Measurements from ENCODE around the gene DYNLT3. TPM values are rescaled to one million over a fixed set of nuclear protein-coding genes. Genes with fewer than 3 reads are reported as not detected.

Gene DYNLT3
- total and polyA plus RNA-seq, 12 donors, result 10.2 to 27.6 (median 21.0) TPM

DNA sequence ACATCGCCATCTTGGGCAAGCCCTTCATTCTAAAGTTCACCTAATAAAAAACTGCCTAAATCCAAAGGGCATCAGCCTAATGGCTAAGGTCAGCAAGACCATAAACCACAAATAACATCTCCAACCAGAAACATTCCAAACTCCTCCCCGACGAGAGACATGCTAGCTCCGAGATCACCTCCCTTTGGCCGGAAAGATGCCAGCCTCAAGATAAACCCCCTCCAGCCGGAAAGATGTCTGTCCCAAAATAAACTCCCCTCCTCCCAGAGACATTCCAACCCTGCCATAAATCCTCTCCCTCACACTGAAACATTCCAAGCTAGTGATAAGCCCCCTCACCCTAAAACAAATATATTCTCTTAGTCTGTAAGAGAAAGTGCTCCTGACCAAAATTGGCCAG, 13.3 kb upstream of the DYNLT3 start:
- no peak for TF ChIP-seq CTCF (IDR thresholded peaks at IDR 0.05)

GRCh38 chrX:37854748-37855147, 7.4 kb upstream of the DYNLT3 start:
- no peak overlapping the region for H3K4me3 ChIP-seq
- no peaks in the 10 kb centered on the region for H3K36me3 ChIP-seq
- intact Hi-C loops (cut with DNase I), result no loop called here
- H3K4me1 ChIP-seq, result no peaks in the 10 kb centered on the region
- peaks cover 0 to 48% (median 0%) of the 10 kb centered on the region in 7 donors for H3K27me3 ChIP-seq
- WGBS, 2 donors, result 26 to 28% methylated on average over 2 of the region's 2 CpGs
- no peaks in the 10 kb centered on the region for H3K9me3 ChIP-seq
- no peak for TF ChIP-seq CTCF (IDR thresholded peaks at IDR 0.05)
- no peak overlapping the region for H3K27ac ChIP-seq
- no peak for DNase-seq
- no peak for ATAC-seq

More for the DNA sequence above, 13.3 kb upstream of the DYNLT3 start:
- 25 to 32% methylated on average over 6 of the region's 6 CpGs for WGBS, 2 donors
- no peaks in the 10 kb centered on the region for H3K36me3 ChIP-seq
- DNase-seq, result no peak
- H3K27ac ChIP-seq, result no peak overlapping the region
- H3K9me3 ChIP-seq, result no peaks in the 10 kb centered on the region
- intact Hi-C loops (cut with DNase I), result no loop called here
- peak in 1 of 8 donors; percentile 44 for ATAC-seq
- no peaks in the 10 kb centered on the region for H3K4me1 ChIP-seq
- H3K27me3 ChIP-seq, result peaks cover 0 to 51% (median 0%) of the 10 kb centered on the region in 7 donors
- no peak overlapping the region for H3K4me3 ChIP-seq

DNA sequence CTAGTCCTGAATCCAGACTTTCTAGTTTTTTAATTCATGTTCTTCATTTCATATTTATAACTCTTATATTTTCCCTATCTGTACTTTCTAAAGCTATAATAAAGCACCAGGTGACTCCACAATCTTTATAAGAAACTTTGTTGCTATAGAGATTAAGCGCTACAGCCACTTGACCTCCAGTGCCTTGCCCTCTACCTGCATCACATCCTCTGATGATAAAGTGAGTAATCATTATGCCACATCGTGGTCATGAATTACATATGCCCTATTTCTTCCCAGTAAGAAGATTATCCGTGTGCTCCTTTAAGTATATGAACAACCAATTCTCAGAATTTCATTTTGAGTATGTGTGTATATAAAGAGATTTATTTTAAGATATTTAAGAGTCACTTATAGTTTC, 6.8 kb upstream of the DYNLT3 start:
- intact Hi-C loops (cut with DNase I), result no loop called here
- Histone ChIP-seq H3K4me1 (no peaks in the 10 kb centered on the region), H3K9me3 (no peaks in the 10 kb centered on the region), H3K36me3 (no peaks in the 10 kb centered on the region), H3K4me3 (no peak overlapping the region), H3K27ac (no peak overlapping the region), H3K27me3 (peaks cover 0 to 48% (median 0%) of the 10 kb centered on the region in 7 donors)
- DNase-seq (no peak), ATAC-seq (no peak)
- no peak for TF ChIP-seq CTCF (IDR thresholded peaks at IDR 0.05)
- 80 to 81% methylated on average over 3 of the region's 3 CpGs for WGBS, 2 donors

- H3K4me1 ChIP-seq, result peaks cover 0 to 19% (median 0%) of the 10 kb centered on the region in 9 donors
- H3K27ac ChIP-seq, result peak overlapping the region; percentile 61 to 92 (median 86)
- no peak for TF ChIP-seq CTCF (IDR thresholded peaks at IDR 0.05)
- WGBS, 2 donors, result 13 to 20% methylated on average over 5 of the region's 5 CpGs
- peak in 1 of 8 donors; percentile 26 for ATAC-seq
- no peak for DNase-seq
- no peaks in the 10 kb centered on the region for H3K9me3 ChIP-seq
- H3K4me3 ChIP-seq, result peak overlapping the region; percentile 67 to 86 (median 78)
- intact Hi-C loops (cut with DNase I), result no loop called here
- H3K27me3 ChIP-seq, result peaks cover 0 to 21% (median 0%) of the 10 kb centered on the region in 7 donors
- H3K36me3 ChIP-seq, result no peaks in the 10 kb centered on the region
Observed at GRCh38 chrX:37847733-37848197, 394 bp upstream of the DYNLT3 start.

All from heart right ventricle (tissue), 16 donors.